ENCODE results near the gene CSKMT.
A peak's percentile ranks its signal among the peaks of the same experiment; 100 is the strongest.
"Not testable (repeated sequence)": the region's sequence is repeated elsewhere in the genome, so short reads cannot be mapped to it uniquely, and the experiment has no call there.

The CSKMT gene

DNA sequence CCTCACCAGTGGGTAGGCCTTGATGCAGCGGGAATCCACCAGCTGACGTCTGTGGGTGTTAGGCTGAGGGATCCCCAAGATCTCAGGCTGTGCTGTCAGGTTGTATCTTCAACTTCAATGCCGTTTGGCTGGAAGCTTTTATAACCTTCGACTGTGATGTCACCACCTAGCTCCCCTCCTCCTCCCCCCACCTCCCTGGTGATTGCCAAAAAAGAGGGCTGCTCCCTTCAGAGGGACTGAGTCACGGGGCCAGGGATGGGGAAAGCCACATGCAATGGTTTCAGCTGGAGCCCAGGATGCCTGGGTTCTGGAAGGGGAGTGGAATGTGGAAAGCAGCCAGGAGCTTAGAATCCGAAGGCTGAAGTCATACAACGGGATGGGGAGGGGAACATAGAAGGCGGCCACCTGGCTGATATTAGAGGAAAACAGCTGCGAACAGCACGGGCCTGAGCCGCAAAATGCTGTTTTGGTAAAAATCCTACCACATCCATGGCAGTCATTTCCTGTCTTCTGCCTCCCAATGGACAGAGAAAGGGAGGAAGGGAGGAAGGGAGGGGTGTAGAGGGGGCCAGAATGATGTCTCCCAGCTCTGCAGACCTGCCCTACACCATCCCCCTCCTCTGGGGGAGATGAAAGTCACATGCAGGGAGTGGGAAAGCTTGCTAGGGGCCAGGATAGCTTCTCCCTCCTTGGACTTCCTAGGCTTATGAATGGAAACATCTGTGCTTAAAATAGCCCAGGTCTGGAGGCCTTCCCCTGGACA, 24.5 kb downstream of the CSKMT start, which contains the start of gene LRRN4CL:
Gene LRRN4CL (minus strand): TSS at position 110 of the 763 bp plus-strand sequence. CDS start 1,022 bp downstream, outside the sequence.
- no peak for DNase-seq

DNA sequence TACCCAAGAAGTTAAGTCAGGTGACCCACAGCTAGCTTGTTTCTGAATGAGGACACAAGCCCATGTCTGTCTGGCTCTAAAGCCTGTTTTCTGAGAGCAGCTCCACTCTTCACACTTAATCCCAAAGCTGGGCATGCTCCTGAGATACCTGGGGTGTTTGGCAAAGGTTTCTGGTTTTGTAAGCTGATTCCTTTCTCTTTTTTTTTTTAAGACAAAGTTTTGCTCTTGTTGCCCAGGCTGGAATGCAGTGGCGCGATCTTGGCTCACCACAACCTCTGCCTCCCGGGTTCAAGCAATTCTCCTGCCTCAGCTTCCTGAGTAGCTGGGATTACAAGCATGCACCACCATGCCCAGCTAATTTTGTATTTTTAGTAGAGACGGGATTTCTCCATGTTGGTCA, 28.5 kb downstream of the CSKMT start:
- DNase-seq, result not testable (repeated sequence)

DNA sequence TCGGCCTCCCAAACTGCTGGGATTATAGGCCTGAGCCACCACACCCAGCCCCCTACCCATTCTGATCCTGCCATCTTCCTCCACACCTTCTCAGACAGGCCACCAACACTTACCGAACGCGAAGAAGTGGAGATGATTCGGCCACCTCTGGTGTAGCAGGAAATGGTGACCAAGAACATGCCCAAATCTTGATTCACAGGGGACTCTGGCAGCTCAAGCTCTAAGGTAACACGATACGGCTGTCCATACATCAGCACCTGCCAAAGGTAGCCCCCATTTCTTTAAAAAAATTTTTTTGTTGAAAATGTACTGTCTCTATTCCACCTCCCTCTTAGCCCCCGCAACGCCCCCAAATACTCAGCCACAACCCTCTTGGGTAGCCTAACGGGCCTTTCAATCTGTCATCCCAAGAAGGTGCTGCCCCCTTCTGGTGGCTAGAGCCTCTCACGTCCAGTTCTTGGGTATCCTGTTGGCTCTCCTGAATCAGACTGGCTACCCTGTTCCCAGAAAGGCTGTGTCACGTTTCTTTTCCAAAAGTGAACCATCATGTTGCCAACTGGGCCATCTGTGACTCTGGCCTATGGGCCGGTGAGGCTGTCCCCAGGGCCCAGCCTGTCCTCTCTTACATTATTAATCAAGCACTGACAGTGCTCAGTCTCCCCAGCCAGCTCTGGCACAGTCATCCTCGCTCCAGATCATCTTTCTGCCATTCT, 29.5 kb downstream of the CSKMT start:
- peak; percentile 77 to 78 for DNase-seq

DNA sequence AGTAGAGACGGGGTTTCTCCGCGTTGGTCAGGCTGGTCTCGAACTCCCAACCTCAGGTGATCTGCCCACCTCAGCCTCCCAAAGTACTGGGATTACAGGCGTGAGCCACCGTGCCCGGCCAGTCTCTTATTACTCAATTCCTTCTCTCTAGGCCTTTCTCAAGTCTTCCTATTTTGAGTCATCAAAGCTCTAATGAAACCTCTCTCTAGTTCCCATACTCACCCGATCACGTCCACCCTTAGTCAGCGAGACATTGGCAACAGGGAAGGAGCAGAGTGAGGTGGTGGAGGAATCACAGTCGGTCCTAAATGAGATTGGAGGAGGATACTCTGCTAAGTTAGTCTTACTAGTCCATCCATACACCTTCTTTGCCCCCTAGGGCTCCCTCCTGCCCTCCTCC, 37.1 kb downstream of the CSKMT start:
- DNase-seq, result peak; percentile 80 to 91

DNA sequence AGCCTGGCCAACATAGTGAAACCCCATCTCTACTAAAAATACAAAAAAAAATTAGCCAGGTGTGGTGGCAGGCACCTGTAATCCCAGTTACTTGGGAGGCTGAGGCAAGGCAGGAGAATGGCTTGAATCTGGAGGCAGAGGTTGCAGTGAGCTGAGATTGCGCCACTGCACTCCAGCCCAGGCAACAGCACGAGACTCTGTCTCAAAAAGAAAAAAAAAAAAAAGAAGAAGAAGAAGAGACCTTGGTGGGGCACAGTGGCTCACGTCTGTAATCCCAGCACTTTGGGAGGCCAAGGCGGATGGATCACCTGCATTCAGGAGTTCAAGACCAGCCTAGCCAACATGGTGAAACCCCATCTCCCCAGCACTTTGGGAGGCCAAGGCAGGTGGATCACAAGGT, 38.8 kb downstream of the CSKMT start:
- peak; percentile 44 to 59 for DNase-seq

DNA sequence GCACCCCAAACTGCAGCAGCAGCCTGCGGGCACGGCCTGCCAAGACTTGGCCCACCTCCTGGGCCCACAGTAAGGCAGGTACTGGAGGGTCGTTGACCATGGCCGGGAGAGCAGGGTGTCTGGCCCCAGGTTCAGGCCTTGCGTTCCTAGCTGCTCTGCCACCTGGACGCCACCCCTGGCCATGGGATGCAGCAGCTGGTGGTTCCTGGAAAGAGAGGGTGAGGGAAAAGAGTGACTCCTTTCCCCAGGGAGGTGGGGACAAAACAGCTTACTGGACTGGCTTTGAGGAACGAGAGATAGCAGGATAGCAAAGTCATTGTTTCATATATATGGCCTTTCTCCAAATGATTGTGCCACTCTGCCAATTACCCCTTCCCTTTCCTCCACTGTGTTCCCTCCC, 40.3 kb downstream of the CSKMT start:
- peak in 1 of 2 donors; percentile 22 for DNase-seq

DNA sequence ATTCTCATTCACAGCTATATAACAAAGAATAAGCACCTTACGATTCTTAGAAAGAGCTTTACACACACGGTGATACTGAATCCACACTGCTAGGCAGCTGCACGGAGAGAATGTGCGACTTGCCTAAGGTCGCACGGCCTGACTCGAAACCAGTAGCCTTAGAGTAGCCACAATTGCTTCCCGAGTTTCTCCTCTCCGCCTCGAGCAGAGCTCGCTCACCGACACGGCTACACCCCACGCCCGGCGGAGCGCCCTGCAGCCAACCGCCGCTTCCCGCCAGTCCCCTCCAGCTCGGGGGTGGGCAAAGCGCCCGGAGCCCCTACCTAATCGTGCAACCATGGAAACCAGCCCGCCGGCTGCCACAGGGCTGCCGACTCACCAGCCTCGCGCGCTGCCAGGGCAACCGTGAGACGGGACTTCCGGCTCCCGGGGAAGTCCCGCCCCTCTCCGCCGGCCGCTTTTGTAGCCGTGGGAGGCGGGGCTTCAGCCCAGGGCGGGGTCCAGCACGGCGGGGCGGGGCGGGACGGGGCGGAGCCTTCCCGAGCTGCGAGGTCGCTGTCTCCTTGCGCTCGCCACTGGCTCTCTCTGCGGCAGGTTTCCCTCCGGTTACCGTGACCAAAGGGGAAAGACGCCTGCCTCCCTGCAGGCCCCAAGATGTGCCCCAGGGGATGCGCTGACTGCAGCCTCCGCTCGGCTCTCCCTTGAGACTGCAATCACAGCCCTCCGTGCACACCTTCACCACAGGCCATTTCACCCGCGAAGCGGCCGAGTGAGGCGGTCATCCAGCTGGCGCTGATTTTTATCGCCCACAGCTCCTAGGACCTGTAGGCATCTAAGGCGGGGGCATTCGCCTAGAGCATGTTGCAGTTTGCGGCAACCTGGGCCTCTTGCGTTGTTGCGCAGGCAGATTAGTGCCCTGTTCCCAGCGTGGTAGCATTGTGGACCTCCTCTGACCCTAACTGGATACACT, 41.1 kb downstream of the CSKMT start:
- DNase-seq, result peak; percentile 94 to 96

DNA sequence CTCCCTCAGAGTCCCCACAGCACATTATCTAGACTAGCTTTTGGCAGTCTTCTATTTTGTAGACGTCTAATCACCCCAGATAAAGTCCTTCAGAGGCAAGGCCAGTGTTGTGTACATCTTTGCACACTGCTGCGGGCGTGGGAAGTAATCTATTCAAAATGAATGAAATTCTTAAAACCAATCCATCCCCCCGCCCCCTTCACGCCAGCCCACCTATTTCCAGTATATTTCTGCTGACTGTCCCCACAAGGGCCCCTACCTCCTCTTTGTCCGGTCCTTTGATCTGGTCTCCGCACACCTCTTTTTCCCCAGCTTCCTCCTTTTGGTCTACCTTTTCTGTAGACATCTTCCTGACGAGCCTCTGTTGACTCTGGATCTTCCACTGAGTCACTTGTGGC, 41.7 kb downstream of the CSKMT start:
- DNase-seq, result no peak

DNA sequence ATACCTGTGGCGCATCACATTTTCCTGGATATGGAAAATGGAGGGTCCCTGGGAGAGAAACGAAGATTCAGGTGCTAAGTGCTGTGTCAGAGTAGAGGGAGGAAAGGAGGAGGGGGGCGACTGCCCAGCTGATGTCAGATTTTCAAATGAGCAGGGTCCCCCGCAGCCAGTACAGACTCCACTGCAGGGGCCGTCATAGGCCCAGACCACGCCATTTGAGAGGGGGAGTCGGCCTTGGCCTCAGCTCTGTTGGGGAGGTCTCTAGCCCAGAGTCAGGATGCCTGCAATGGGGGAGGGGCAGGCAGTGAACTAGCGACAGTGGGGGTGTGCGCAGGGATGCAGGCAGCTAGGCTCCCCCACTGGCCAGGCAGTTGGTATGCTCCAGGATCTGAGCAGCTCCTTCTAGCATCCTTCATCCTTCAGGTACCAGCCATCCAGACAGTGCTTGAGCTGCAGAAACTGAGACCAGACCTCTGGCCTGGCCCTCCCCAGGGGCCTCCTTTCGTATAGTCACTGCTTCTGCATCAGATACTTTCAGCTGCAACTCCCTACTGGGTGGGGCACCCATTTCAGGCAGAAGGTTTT, 42.3 kb downstream of the CSKMT start, which contains the start of the genes BSCL2 and GNG3:
Gene BSCL2 (minus strand): TSS at position 148 of the 585 bp plus-strand sequence. CDS start 229 bp downstream, outside the sequence.
Gene GNG3 (plus strand): TSS at position 400 of the 585 bp plus-strand sequence. CDS start 620 bp downstream, outside the sequence.
- DNase-seq, result no peak

DNA sequence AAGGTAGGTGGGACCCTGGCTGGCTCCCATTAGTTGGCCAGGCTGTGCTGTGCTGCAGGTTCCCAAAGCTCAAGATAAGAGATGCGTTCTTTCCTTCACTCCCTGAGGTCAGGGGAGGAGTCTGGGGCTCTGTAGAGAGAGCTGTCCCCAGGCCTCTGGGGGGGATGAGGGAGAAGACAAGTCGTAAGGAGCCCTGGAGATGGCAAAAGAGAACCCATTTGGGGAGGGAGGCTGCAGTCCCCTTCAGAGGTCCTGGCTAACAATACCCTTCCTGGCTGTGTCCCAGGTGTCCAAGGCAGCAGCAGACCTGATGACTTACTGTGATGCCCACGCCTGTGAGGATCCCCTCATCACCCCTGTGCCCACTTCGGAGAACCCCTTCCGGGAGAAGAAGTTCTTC, 43.3 kb downstream of the CSKMT start:
- no peak for DNase-seq

DNA sequence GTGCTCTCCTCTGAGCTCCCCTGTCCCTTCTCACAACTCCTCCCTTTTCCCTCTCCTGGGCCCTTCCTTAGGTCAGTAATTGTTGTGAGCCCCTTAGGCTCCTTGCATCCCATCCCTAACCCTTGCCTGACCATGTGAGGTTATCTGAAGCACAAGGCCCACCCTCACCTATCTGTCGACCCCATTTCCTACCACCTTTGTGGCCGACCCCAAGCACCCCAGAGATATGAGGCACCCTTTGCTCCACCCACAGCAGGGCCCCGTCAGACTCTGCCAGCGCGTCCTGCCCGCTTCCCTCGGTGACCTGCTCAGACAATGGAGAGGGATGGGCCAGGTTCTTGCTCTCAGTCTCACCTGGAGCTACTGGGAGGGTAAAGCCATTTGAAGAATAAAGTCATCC, 43.7 kb downstream of the CSKMT start:
- DNase-seq, result no peak

DNA sequence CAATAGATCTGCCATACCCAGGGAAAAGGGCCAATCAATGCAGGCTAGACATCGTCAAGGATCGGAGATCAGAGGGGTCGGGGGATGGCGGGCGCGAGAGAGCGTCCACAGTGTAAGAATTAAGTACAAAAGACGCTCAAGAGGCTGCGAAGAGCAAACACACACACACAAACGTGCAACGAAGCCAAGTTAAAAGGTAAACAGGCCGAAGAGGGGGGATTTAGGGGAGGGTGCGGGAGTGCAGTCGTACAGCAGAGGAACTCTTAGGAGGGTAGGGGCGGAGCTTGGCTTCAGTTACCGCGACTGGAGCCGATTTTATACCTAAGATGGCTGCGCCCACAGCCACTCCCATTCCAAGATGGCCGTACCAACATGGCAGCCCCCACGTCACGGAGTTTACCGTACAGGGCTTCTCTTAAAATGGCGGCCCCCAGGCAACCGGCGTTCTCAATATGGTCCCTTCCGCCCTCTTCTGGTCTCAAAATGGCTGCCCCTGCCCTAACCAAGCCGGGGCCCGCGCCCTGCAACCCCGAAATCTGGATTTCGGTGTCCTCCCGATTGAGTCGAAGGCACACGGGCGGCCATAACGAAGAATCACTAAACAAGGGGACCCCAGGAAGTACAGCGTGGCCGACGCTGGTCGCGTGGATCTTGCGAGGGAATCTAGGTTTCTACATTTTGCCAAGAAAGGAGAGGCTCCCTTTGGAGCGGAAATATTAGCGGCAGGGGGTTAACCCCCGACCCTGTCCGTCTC, 44.3 kb downstream of the CSKMT start:
- peak; percentile 99 for DNase-seq

DNA sequence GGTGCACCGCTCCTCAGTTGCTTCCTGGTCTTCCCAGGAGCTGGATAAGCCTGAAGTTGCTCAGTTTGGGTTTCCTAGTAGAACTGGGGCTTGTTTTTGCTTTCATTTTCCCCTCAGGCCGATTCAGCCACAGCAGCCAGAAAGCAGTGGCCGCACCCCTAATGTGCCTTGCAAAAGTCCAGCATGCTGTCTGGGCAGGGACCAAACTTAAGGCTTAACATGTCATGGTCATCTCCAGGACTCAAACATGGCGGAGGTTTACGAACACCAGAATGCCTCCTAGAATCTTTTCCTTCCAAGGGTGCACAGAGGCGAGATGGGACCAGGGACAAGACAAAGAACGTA, 44.9 kb downstream of the CSKMT start:
- DNase-seq, result peak; percentile 24 to 44

DNA sequence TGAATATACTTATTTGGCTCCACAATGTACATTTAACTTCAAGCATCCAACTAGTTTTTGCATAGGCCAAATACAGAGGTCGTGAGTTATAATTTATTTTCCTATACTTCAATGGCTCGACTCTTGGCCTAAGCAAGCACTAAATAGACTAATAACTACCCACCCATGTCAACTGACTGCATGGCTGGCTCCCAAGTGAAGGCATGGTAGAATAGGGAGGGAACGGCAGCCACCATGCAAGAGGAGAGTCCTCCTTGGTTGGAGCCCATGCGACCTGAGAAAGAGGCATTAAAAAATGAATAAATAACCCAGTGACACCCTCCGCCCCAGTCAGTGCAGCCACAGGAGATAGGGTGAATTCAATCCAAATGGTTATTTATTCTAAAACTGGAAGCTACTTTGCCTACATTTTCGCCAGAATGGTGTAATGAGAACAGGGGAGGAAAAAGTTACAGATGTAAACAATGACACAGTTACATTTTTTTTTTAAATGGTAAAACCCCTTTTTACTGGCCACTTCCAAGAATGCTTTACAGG, 47.2 kb downstream of the CSKMT start:
- no peak for DNase-seq

DNA sequence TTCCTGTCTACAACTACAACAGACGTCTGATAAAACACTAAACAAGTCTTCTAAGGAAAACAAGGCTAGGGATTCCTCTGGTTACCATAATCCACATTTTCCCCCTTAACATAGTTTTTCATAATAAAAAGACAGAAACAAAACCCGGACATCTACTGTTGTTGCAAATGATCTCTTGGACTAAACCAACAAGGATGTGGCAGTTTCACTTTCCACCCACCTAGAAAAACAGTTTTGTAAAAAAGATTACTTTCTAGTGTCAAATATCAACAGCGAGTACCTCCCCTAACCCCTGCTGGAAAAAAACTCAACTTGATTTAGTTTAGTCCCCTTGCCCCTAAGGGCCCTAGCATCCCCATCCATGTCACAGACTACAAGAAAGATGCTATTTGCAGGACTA, 47.7 kb downstream of the CSKMT start:
- DNase-seq, result no peak

DNA sequence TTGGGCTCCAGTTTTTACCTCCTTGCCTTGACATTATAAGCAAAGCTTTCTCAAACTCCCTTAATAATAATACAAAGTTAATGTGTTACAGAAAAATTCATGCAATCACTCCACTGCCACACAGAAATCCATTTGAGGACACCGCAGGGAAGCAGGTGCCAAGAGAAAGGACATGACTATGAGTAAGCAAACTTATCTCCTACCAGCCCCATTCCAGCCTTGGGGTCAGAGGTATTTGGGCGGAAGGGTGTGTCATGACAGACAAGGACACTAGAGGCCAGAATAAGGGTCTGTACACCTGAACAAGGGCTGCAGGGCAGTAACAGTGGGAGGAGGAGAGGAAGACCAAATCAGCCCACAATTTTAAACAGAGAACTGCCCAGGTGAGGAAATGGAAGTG, 48.2 kb downstream of the CSKMT start:
- no peak for DNase-seq

DNA sequence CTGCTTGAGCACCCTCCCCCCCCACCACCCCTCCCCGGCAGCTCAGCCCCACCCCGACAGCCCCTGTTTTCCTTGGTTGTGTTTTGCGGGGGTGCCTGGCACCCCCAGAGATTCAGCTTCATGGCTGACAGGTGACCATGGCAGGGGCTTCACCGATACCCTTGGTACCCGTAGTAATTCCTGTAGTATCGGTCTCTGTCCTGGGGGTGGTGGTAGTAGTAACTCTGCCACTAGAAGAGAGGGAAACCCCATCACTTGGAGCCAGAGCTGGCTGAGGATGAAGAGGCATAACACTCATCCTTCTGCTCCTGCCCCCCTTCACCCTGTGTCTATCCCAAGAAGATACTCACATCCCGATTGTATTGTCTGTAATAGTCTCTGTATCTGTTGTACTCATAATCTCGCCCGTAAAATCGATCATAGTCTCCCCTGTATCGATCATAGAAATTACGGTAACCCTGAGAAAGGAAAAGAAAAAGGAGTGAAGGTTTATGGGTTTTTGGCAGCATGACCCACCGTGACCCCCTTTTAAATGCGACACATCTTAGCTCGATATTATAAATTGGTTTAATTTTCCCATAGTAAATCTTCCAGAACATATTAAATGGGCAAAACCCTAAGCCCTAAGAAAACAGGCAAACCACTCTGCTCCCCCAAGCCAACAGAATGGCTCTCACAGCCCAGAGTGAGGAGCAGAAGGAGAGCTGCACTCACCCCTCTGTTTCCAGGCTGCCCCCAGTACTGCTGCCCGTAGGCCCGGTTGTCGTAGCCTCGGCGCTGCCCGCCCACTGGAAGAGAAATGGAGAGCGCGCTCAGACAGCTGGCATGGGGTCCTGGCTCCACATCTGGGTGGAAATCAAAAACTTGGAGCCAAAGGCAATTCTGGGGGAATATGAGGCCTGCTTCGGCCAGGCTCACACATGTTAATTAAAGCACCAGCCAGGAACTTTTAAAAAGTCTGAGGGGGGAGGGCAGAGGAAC, 50.3 kb downstream of the CSKMT start:
- no peak for DNase-seq

DNA sequence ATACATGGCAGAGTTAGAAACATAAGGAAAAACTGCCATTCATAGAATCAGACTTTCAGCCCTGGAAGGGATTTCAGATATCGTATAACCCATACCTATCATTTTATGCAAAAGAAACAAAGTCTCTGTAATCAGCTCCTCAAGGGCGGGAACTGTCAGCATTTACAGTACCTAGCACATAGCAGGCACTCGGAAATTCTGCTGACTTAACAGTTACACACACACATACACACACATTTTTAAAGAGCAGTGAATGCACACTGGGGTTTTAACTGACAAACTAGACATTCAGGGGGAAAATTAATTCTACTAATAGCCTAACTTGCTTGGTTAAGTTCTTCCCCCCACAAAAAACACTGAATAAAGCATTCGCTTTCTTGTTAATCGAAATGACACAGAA, 51.1 kb downstream of the CSKMT start:
- DNase-seq, result no peak

DNA sequence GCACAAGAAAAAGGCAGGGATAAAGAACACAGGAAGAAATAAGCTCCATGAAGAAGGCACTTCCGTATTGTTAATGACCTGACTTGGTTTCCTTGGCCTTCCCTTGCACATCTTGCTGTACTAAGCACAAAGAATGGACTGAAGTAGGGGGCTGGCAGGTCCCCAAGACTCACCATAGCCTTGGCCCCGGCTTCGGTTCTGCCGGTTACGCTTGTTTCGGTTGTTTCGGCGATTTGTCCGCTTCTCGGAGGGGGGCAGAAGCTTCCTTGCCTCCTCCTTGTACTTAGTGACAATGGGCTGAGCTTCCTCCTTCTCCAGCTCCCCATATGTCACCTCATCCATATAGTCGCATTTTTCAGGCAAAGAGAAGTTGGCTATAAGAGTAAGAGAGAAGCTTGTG, 51.7 kb downstream of the CSKMT start:
- DNase-seq, result no peak

All from inflammatory macrophage (primary cell).